ENCODE results near the gene KDM4C. TPM values are rescaled to one million over a fixed set of nuclear protein-coding genes. Genes with fewer than 3 reads are reported as not detected.
"Not testable (repeated sequence)": the region's sequence is repeated elsewhere in the genome, so short reads cannot be mapped to it uniquely, and the experiment has no call there.

KDM4C gene
- total RNA-seq, 1 donor from 2014 or later = 12.7 TPM

DNA sequence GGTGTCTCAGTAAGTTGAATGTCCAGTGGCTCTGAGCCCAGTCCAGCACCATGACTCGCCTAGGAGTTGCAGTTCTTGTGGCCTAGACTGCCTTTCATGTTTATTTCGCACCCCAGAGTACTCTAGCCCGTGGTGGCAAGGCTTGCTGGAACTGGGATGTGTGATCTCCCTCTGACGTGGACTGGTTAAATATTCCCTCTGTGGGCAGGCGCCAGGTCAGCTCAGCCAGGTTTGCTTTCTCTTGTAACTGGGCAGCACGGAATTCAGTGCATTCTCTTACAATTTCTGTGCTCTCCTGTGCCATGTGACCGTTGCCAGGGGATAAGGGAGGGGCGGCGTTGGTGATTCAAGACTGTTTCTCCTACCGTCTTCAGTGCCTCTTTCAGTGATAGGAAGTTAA lies 270.8 kb downstream of the KDM4C start:
- no peak for DNase-seq (ENCODE audit: low spot score in 2 of 2)
- intact Hi-C loops (cut with DNase I) = no loop called here
- no peaks in the 10 kb centered on the region for H3K4me1 ChIP-seq
- no peak overlapping the region for H3K4me3 ChIP-seq
- no peaks in the 10 kb centered on the region for H3K9me3 ChIP-seq
- TF ChIP-seq, protein P1, sequence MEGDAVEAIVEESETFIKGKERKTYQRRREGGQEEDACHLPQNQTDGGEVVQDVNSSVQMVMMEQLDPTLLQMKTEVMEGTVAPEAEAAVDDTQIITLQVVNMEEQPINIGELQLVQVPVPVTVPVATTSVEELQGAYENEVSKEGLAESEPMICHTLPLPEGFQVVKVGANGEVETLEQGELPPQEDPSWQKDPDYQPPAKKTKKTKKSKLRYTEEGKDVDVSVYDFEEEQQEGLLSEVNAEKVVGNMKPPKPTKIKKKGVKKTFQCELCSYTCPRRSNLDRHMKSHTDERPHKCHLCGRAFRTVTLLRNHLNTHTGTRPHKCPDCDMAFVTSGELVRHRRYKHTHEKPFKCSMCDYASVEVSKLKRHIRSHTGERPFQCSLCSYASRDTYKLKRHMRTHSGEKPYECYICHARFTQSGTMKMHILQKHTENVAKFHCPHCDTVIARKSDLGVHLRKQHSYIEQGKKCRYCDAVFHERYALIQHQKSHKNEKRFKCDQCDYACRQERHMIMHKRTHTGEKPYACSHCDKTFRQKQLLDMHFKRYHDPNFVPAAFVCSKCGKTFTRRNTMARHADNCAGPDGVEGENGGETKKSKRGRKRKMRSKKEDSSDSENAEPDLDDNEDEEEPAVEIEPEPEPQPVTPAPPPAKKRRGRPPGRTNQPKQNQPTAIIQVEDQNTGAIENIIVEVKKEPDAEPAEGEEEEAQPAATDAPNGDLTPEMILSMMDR (IDR thresholded peaks at IDR 0.05) = no peak
- H3K27ac ChIP-seq = no peak overlapping the region
- peaks cover 3 to 9% of the 10 kb centered on the region in 2 donors for H3K36me3 ChIP-seq
- no peaks in the 10 kb centered on the region for H3K27me3 ChIP-seq

DNA sequence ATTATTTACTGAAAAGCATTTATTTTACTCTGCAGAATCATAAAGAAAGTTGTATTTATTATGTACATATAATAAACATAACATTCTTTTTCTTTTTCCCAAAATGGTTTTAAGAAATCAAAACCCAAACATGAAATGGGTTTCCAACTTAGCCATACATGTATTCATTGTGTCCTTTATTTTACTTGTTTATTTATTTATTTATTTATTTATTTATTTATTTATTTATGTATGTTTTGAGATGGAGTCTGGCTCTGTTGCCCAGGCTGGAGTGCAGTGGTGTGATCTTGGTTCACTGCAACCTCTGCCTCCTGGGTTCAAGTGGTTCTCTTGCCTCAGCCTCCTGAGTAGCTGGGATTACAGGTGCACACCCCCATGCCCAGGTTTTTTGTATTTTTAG lies 273.2 kb downstream of the KDM4C start:
- H3K4me1 ChIP-seq; H3K9me3 ChIP-seq; H3K27me3 ChIP-seq; H3K27ac ChIP-seq; intact Hi-C loops (cut with DNase I); H3K36me3 ChIP-seq; H3K4me3 ChIP-seq; DNase-seq (ENCODE audit: low spot score in 2 of 2): not testable (repeated sequence)

DNA sequence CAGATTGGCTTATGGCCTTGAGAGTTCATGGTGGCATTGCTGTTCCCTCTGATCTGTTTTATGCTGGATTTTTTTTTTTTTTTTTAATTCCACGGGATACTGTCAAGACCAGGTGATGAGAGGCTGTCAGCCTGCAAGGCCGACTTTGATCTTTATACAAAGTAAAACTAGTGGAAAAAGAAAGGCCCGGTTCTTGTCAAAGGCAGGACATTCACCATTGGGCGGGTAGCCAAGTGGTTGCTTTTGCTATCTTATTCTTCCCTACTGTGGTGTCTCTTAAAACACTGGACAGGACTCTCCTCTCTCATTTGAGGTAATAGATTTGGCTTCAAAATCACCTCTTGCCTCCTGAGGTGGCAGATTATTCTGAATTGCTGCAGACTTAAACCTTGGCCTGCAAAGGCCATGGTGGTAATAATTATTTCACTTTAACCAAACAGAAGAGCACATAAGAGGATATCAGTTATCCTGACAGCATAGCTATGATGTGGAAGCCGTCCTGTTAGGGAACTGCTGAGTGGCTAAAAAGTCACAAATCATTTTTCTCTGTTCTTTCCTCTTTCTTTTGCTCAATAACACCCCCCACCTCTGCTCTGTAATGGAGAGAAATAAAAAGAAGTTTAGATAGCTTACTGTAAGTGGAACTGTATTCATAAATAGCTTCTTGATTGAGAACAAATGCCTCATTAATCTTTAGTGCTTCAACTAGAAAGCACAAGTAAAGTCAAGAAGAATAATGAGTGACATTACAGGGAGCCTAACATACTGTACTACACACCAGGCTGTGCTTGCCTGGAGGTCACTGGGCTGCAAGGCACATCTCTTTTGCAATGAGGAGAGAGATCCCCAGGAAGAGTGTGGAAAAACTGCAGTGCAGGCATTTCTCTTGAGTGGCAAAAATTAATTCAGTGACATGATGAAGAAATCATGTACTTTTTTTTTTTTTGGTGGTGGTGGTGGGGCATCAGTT lies 275.6 kb downstream of the KDM4C start:
- intact Hi-C loops (cut with DNase I) = no loop called here
- Histone ChIP-seq H3K4me1 (no peaks in the 10 kb centered on the region), H3K9me3 (no peaks in the 10 kb centered on the region), H3K4me3 (no peak overlapping the region), H3K36me3 (peaks cover 0 to 4% of the 10 kb centered on the region in 2 donors), H3K27ac (no peak overlapping the region), H3K27me3 (no peaks in the 10 kb centered on the region)
- DNase-seq (ENCODE audit: low spot score in 2 of 2) = no peak
- TF ChIP-seq, protein P1 (IDR thresholded peaks at IDR 0.05) = no peak

DNA sequence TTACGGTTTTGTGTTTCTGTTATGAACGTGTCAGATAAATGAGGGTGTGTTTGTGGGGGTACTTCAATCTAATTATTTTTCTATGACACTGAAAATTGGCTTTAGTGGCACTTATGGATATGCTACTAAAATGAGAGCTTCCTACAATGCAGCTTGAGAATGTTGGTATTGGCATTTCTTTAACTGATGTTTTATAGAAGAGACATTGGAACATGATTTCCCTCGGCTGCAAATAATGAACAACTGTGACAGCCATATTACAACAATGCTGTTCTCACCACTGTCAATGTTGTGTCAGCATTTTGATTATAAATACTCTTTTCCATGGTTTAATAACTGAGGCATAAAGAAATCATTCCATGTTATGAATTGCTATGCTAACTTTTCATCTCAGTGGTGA lies 279.4 kb downstream of the KDM4C start:
- intact Hi-C loops (cut with DNase I) = no loop called here
- no peaks in the 10 kb centered on the region for H3K4me1 ChIP-seq

DNA sequence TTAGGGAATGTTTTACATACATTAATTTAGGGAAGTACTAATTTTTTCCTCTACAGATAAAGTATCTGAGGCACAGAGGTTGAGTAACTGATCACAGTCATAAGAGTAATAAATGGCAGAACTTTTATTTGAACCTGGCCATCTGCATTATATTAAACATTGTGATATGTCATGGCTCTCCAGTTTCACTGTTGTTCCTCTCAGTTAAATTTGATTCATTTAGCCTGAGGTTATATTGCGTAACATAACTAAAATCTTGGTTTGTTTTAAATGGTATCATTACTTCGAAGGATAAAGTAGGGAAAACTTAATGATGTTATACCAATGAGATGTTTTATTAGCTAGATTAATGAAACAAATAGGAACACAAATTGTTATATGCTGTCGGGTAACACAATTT lies 284.4 kb downstream of the KDM4C start:
- Histone ChIP-seq H3K27me3 (no peaks in the 10 kb centered on the region), H3K4me3 (no peak overlapping the region), H3K36me3 (peaks cover 0 to 4% of the 10 kb centered on the region in 2 donors), H3K27ac (no peak overlapping the region), H3K9me3 (no peaks in the 10 kb centered on the region), H3K4me1 (no peaks in the 10 kb centered on the region)
- DNase-seq (ENCODE audit: low spot score in 2 of 2) = no peak
- intact Hi-C loops (cut with DNase I) = no loop called here
- TF ChIP-seq, protein P1 (IDR thresholded peaks at IDR 0.05) = no peak

More for the DNA sequence above, 279.4 kb downstream of the KDM4C start:
- Histone ChIP-seq H3K36me3 (peaks cover 0 to 4% of the 10 kb centered on the region in 2 donors), H3K27ac (no peak overlapping the region), H3K27me3 (no peaks in the 10 kb centered on the region), H3K9me3 (no peaks in the 10 kb centered on the region), H3K4me3 (no peak overlapping the region)
- TF ChIP-seq, protein P1 (IDR thresholded peaks at IDR 0.05) = no peak
- DNase-seq (ENCODE audit: low spot score in 2 of 2) = no peak

DNA sequence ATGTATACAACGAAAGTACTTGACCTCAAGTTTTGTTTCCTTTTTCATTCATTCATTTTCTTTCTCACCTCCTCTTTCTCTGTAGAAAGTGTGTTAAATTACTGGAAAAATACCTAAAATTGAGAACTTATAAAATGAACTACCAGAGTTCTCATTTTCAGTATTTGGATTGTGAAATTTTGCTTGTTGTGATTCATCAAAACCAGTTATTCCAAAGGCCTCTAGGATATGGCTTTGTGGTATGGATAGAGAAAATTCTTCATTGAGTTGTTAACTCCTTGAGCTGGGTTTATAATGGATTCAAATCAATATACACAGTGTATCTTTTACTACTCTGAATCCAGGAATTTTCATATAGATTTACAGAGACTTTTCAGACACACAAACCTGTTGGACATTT lies 287.6 kb downstream of the KDM4C start:
- TF ChIP-seq, protein P1 (IDR thresholded peaks at IDR 0.05) = no peak
- Histone ChIP-seq H3K27ac (no peak overlapping the region), H3K36me3 (peaks cover 0 to 11% of the 10 kb centered on the region in 2 donors), H3K27me3 (no peaks in the 10 kb centered on the region), H3K4me3 (no peak overlapping the region), H3K4me1 (no peaks in the 10 kb centered on the region), H3K9me3 (no peaks in the 10 kb centered on the region)
- DNase-seq (ENCODE audit: low spot score in 2 of 2) = no peak
- intact Hi-C loops (cut with DNase I) = no loop called here
